GM21367 (cell line): ENCODE measurements around the gene SLC17A2.

Experiments
- ATAC-seq: cut with Tn5 transposase; IDR thresholded peaks from one replicate; pipeline ENCODE4 v1.9.1; 2021; ENCODE audit not compliant: unreplicated experiment

SLC17A2 gene, protein sequence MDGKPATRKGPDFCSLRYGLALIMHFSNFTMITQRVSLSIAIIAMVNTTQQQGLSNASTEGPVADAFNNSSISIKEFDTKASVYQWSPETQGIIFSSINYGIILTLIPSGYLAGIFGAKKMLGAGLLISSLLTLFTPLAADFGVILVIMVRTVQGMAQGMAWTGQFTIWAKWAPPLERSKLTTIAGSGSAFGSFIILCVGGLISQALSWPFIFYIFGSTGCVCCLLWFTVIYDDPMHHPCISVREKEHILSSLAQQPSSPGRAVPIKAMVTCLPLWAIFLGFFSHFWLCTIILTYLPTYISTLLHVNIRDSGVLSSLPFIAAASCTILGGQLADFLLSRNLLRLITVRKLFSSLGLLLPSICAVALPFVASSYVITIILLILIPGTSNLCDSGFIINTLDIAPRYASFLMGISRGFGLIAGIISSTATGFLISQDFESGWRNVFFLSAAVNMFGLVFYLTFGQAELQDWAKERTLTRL

DNA sequence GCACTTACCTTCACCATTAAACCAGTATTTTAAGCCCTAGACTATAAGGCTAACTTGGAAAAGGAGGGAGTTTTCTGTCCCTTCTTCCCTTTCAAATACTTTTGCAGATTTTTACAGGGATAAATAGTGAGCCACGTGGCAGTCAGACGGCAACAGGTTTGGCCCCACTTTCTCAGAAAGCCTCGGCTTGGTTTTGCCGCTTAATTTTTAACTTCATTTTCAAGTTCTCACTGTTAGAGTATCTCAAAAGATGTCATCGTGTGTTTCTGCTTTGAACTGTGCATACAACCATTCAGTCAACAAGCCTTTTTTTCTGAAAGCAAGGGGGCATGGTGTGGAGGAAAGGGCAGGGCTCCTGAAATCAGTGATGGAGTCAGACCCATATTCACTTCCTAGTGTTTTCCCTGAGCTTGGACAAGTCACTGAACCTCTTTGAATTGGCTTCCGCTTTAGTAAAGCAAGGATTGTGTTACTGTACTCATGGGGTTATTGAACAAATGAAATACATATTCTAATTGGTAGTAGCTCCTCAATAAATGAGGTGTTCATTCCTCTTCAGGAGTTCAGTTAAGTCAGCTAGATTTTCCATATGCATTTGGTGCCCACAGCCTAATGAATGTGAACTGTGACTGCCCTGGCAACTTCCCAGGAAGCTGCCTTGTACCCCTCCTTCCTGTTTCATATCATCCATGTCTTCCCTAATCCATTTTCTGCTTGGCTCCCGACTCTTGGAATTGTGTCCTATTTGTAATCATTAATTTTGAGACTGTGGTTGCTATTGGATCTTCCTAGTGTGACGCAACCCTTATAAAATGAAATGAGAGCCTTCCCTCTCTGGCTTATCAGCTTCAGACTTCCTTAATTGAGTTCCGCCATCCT, at the start of gene SLC17A2:
TSS of gene SLC17A2 (minus strand) at position 160 of the 879 bp plus-strand sequence. CDS start 4,895 bp downstream, outside the sequence.
- ATAC-seq: no peak

DNA sequence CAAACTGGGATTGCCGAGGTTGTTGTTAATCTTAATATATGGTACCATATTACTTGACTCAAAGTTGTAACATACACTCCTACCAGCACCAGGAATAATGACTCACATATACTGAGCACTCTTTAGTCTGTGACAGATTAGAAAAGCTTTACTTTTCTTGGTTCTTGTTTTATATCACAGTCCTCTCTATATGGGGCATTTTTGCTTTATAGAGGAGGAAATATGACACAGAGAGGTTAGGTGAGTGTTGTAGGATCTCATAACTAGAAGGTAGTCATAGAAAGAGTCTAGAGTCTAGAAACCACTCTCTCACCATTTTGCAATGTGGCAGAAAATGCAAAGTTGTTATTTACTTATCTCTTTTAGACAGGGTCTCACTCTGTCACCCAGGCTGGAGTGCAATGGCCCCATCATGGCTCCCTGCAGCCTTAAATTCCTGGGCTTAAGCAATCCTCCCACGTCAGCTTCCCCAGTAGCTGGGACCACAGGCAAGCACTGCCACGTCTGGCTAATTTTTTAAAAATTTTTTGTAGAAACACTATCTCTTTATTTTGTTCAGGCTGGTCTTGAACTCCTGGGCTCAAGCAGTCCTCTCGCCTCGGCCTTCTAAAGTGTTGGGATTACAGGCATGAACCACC, 45.6 kb upstream of the SLC17A2 start:
- no peak for ATAC-seq

GRCh38 chr6:25973923-25974555, 43.5 kb upstream of the SLC17A2 start:
- no peak for ATAC-seq

GRCh38 chr6:25972902-25973301, 42.4 kb upstream of the SLC17A2 start:
- no peak for ATAC-seq

GRCh38 chr6:25972128-25972527, 41.6 kb upstream of the SLC17A2 start:
- no peak for ATAC-seq

- no peak for ATAC-seq
Observed at GRCh38 chr6:25971187-25971821, 40.8 kb upstream of the SLC17A2 start.

DNA sequence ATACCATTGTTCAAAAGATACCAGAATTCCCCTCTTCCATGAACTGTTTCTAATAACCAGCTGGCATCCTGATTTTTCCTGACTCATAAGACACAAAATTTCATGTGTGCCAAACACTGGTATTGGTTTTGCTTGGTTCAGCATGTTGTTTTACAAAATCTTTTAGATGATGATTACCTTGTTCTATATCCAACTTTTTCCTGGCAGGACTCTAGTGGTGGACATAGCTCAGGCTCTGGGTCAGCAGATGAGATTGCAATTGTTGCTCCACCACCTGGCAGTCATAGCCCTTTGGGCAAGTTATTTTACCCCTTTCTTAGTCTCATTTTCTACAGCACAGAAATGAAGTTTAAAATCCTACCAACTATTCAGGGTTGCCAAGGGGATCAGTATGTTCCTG, 38.3 kb upstream of the SLC17A2 start:
- ATAC-seq: no peak

DNA sequence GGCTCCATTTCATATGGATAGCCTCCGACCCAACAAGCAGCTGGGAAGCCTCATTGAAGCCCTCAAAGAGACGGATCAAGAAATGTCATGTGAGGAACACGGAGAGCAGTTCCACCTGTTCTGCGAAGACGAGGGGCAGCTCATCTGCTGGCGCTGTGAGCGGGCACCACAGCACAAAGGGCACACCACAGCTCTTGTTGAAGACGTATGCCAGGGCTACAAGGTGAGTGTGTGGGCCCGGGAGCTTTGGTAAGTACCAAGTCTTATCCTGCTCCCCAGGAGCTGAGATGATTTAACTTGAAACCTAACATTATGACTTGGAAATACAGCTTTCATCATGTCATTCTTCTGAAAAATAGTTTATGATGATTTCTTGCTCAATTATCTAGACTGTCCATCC, 36.2 kb upstream of the SLC17A2 start:
- no peak for ATAC-seq

- no peak for ATAC-seq
Observed at GRCh38 chr6:25965058-25965457, 34.6 kb upstream of the SLC17A2 start.

DNA sequence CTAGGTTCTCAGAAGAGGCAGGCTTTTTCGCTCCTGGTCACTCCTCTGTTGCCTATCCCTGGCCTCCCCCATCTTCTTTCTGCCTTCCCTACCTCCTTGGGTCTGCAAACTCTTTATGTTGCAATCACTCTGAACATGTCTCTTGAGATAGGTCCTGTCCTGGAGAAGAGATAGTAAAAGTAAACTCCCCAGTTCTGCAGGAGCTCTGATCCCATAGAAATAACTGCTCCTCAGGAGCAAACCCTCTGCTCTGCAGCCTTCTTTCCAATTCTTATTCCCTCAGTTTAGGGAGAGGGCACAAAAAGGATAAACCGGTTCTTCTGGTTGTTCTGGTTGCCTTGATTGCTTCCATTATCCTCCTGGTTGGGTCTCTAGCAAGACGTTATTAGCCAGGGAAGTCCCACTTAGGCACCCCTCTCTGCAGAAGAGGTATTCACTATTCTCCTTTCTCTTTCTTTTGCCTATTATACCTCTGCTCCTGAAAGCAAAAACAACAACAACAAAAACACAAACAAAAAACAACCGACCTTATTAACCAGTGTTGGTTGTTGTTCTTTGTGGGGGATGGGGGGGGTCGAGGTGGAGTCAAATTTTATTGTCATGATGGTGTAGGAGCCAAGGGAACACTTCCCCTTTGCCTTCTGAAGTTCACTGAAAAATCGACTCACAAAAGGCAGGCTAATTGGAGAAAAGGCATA, 33.1 kb upstream of the SLC17A2 start:
- no peak for ATAC-seq

- ATAC-seq: peak; percentile 73
Observed at GRCh38 chr6:25962149-25963127, 31.9 kb upstream of the SLC17A2 start, which contains the start of gene TRIM38. Gene TRIM38 (plus strand): TSS chr6:25962802. CDS start chr6:25966523, 3,721 bp downstream.

GRCh38 chr6:25961619-25962148, 31.2 kb upstream of the SLC17A2 start:
- ATAC-seq: no peak

DNA sequence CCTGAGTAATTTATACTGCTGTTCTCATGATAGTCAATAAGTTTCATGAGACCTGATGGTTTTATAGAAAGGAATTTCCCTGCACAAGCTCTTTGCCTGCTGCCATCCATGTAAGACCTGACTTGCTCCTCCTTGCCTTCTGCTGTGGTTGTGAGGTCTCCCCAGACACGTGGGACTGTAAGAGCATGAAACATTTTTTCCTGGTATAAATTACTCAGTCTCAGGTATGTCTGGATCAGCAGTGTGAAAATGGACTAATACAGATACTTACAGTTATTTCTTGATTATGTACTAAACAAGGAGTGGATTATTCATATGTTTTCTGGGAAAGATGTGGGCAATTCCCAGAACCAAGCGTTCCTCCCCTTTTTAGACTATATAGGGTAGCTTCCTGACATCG, 30.2 kb upstream of the SLC17A2 start:
- no peak for ATAC-seq

DNA sequence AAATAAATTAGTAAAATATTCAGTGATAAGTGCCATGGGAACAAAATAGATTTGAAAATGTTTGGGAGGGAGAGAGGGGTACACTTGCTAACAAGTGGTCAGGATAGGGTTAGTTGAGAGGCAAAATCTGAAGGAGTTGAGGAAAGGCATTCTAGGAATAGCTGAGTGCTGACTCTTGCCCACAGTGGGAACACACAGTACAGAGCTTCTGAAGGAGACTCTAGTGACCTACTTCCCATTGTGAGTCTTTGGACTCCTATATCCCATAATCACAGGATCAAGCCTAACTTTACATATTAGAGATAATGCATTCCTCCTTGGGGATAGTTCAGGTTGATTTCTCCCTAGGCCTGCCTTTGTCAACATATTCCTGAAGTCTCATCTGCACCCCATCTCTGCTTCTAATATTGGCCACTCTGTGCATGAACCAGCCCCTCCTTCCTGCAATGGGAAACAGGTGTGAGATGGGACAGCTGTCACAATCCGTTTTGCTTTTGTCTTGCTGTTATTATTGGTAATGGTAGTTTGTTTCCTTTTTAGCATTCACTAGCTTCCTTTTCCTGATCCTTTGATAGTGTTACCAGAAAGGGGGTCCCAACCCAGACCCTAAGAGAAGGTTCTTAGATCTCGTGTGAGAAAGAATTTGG, 29.5 kb upstream of the SLC17A2 start:
- ATAC-seq: no peak

GRCh38 chr6:25958700-25959162, 28.2 kb upstream of the SLC17A2 start:
- ATAC-seq: no peak

- ATAC-seq: no peak
Observed at GRCh38 chr6:25956226-25956625, 25.7 kb upstream of the SLC17A2 start.

- no peak for ATAC-seq
Observed at GRCh38 chr6:25954756-25955155, 24.3 kb upstream of the SLC17A2 start.

- ATAC-seq: no peak
Observed at GRCh38 chr6:25953733-25954132, 23.2 kb upstream of the SLC17A2 start.
